HG02840 (cell line): ENCODE measurements around the gene GPRIN3.
"Not testable (repeated sequence)": the region's sequence is repeated elsewhere in the genome, so short reads cannot be mapped to it uniquely, and the experiment has no call there.

Experiments used
- ATAC-seq: cut with Tn5 transposase; IDR thresholded peaks from one replicate; pipeline ENCODE4 v1.9.1; 2021; ENCODE audit warnings: mild to moderate bottlenecking, moderate library complexity, moderate number of reproducible peaks; ENCODE audit not compliant: unreplicated experiment, low FRiP score

Gene GPRIN3

GRCh38 chr4:89222170-89222569, 85.4 kb downstream of the GPRIN3 start:
- no peak for ATAC-seq

GRCh38 chr4:89221167-89221867, 86.3 kb downstream of the GPRIN3 start:
- ATAC-seq = no peak

DNA sequence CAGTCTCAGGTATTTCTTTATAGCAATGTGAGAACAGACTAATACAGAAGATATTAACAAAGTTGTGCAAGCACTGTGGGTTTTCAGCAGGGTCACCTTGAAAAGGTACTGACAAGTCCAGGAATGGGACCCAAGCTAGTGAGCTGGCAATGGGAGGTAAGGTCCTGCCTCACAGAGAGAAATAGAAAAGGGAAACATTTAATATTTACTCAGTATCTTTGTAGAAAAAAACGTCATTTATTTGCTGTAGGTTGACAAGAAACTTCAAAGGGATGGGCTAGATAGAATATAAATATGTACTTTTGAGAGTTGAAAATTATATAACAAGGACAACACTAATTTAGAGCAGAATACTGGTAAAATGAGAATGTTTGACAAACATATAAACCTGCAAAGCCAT, 89.0 kb downstream of the GPRIN3 start:
- ATAC-seq = no peak

DNA sequence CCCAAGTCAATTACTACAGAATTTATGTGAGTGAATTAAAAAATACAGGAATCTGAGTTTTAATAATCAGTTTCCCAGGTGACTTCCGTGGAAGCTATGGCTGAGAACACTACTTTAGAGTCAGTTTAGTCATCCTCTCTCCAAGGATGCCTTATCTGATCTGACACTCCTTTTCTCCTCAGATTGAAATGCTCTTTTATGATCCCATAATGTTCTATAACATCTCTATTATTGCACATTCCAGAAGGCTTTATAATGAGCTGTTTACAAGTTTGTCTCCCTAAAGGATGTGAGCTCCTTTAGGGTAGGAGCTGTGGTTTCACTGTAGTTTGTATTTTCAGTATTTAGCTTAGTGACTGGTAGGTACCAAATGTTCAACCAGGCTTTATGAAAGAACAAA, 90.0 kb downstream of the GPRIN3 start:
- ATAC-seq = no peak

- no peak for ATAC-seq
Measured at GRCh38 chr4:89216866-89217265, 90.7 kb downstream of the GPRIN3 start.

- ATAC-seq = no peak
Measured at GRCh38 chr4:89216422-89216821, 91.2 kb downstream of the GPRIN3 start.

- no peak for ATAC-seq
Measured at GRCh38 chr4:89215736-89216135, 91.9 kb downstream of the GPRIN3 start.

DNA sequence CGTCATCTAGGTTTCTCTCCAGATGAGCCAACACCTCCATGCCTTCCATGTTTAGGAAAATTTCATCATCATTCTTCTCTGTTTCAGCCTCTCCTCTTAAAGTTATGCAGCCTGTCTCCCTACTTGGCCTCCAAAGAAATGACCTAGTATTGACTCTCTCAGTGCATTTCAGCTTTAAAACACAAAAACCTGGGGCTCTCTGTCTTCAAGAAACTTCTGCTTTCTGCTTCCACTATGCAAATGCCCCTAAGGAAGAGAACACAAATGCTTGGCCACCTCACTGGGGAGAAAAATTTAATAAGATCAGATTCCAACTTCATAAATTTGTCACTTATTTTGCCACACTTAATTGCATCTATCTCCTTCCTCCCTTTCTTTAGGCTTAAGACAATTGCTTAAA, 93.3 kb downstream of the GPRIN3 start:
- ATAC-seq = no peak

DNA sequence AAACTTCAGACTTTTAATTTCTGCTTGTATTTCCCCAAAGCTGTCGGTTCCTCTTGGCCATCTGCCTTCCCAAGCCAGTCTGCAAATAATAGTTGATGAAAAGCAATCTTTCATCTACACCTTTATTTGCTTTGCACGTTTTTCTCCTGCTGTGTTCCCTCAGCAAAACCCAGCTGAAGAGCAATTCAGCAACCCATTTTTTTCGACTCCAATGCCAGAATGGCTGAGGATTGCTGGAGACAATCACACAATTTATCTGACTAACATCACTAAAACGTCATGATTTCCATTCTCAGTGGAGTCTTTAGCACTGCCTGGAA, 94.3 kb downstream of the GPRIN3 start:
- ATAC-seq = no peak

- no peak for ATAC-seq
Measured at GRCh38 chr4:89212666-89213381, 94.8 kb downstream of the GPRIN3 start.

DNA sequence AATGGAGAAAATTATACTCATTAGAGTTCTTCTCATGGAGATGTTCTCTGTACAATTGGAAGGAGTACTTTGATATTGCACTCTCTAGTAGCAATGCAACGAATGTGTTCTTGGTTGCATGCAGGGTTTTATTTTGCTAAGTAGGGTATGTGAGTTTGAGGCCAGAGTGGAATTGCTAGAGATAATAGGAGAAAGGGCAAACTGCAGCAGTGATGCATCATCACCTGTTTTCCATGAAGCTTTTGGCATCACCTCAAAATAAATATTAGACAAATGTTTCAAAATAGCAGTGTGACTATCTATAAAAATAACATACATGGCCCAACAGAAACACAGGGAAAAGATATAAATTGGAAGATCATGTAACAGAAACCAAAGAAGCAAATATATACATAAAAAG, 103.0 kb downstream of the GPRIN3 start:
- no peak for ATAC-seq

- ATAC-seq = no peak
Measured at GRCh38 chr4:89203902-89204301, 103.7 kb downstream of the GPRIN3 start.

GRCh38 chr4:89199394-89199793, 108.2 kb downstream of the GPRIN3 start:
- not testable (repeated sequence) for ATAC-seq

DNA sequence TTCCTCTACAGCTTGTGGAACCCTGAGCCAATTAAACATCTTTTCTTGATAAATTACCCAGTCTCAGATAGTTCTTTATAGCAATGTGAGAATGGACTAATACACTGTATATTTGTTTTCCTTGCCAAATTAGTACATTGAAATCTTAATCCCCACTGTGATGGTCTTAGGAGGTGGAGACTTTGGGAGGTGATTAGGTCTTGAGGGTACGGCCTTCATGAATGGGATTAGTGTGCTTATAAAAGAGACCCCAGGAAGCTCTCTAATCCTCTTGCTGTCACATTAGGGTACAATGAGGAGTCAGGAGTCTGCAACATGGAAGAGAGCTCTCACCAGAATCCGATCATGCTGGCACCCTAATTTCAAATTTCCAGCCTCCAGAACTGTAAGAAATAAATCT, 109.7 kb downstream of the GPRIN3 start:
- ATAC-seq = no peak

DNA sequence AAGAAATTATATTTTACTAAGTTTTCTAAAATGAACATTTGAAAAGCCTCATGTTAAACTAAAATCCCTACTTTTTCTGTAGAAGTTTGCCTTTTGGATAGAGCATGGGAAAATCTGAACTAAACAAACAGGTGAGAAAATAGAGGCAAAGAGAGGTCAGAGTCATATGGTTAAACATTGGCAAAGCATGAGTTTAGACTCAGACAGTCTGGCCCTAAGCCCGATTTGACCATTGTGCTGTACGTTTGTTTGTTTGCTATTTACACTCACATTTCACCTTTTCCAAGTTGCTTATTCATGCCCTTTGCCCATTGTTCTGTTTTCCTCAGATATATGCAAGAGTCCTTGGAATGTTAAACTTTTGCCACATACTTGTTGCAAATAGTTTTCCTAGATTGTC, 110.9 kb downstream of the GPRIN3 start:
- ATAC-seq = no peak

- ATAC-seq = no peak
Measured at GRCh38 chr4:89196056-89196674, 111.4 kb downstream of the GPRIN3 start.

GRCh38 chr4:89193843-89194242, 113.8 kb downstream of the GPRIN3 start:
- no peak for ATAC-seq
